ENCODE results near the gene CYB5B.

Gene CYB5B

GRCh38 chr16:69467531-69468204, 43.2 kb downstream of the CYB5B start:
- no peaks in the 10 kb centered on the region for H3K36me3 ChIP-seq (replicated peaks)
- H3K27ac ChIP-seq: no peak overlapping the region
- DNase-seq: no peak
- in situ Hi-C loops (cut with HindIII; ENCODE audit: low pct_ligation_motif_present, low sequenced_read_pairs): no loop called here
- no peak for TF ChIP-seq CTCF (IDR thresholded peaks at IDR 0.05; ENCODE audit: low read depth, low read length, missing control alignments)
- H3K27me3 ChIP-seq (replicated peaks): no peaks in the 10 kb centered on the region
- H3K4me3 ChIP-seq (ENCODE audit: low read depth, low read length): no peak overlapping the region

GRCh38 chr16:69469807-69470561, 45.6 kb downstream of the CYB5B start:
- no peak overlapping the region for H3K4me3 ChIP-seq (ENCODE audit: low read depth, low read length)
- H3K36me3 ChIP-seq (replicated peaks): no peaks in the 10 kb centered on the region
- no peak for TF ChIP-seq CTCF (IDR thresholded peaks at IDR 0.05; ENCODE audit: low read depth, low read length, missing control alignments)
- DNase-seq: no peak
- in situ Hi-C loops (cut with HindIII; ENCODE audit: low pct_ligation_motif_present, low sequenced_read_pairs): no loop called here
- no peaks in the 10 kb centered on the region for H3K27me3 ChIP-seq (replicated peaks)
- no peak overlapping the region for H3K27ac ChIP-seq

GRCh38 chr16:69471121-69471520, 46.7 kb downstream of the CYB5B start:
- TF ChIP-seq CTCF (IDR thresholded peaks at IDR 0.05; ENCODE audit: low read depth, low read length, missing control alignments): no peak
- H3K27me3 ChIP-seq (replicated peaks): no peaks in the 10 kb centered on the region
- in situ Hi-C loops (cut with HindIII; ENCODE audit: low pct_ligation_motif_present, low sequenced_read_pairs): no loop called here
- no peak overlapping the region for H3K27ac ChIP-seq
- H3K4me3 ChIP-seq (ENCODE audit: low read depth, low read length): no peak overlapping the region
- no peak for DNase-seq
- H3K36me3 ChIP-seq (replicated peaks): no peaks in the 10 kb centered on the region

GRCh38 chr16:69474408-69474807, 50.0 kb downstream of the CYB5B start:
- no peaks in the 10 kb centered on the region for H3K27me3 ChIP-seq (replicated peaks)
- in situ Hi-C loops (cut with HindIII; ENCODE audit: low pct_ligation_motif_present, low sequenced_read_pairs): no loop called here
- TF ChIP-seq CTCF (IDR thresholded peaks at IDR 0.05; ENCODE audit: low read depth, low read length, missing control alignments): no peak

GRCh38 chr16:69476920-69477443, 52.6 kb downstream of the CYB5B start:
- Histone ChIP-seq H3K4me3 (ENCODE audit: low read depth, low read length) (no peak overlapping the region), H3K27me3 (replicated peaks) (no peaks in the 10 kb centered on the region), H3K27ac (peak overlapping the region; percentile 62), H3K36me3 (replicated peaks) (no peaks in the 10 kb centered on the region)
- peak; percentile 85 for DNase-seq
- no peak for TF ChIP-seq CTCF (IDR thresholded peaks at IDR 0.05; ENCODE audit: low read depth, low read length, missing control alignments)
- in situ Hi-C loops (cut with HindIII; ENCODE audit: low pct_ligation_motif_present, low sequenced_read_pairs): no loop called here

More at GRCh38 chr16:69474408-69474807, 50.0 kb downstream of the CYB5B start:
- no peak for DNase-seq
- Histone ChIP-seq H3K36me3 (replicated peaks) (no peaks in the 10 kb centered on the region), H3K4me3 (ENCODE audit: low read depth, low read length) (no peak overlapping the region), H3K27ac (no peak overlapping the region)

Data from brain microvascular endothelial cell (primary cell).